Stimulated activated CD4-positive, alpha-beta T cell treated with anti-CD3 and anti-CD28 coated beads, Interleukin-1b, Interleukin-23, amount 100 ng/mL, for 4 hours (primary cell): Measurements from ENCODE around the gene TRIM2.

ENCODE experiments used
- DNase-seq, 2 donors: peaks; one replicate each; pipeline ENCODE4 v3.0.0-alpha.2; 2020; ENCODE audit warnings: low read depth in 2 of 2

The TRIM2 gene

DNA sequence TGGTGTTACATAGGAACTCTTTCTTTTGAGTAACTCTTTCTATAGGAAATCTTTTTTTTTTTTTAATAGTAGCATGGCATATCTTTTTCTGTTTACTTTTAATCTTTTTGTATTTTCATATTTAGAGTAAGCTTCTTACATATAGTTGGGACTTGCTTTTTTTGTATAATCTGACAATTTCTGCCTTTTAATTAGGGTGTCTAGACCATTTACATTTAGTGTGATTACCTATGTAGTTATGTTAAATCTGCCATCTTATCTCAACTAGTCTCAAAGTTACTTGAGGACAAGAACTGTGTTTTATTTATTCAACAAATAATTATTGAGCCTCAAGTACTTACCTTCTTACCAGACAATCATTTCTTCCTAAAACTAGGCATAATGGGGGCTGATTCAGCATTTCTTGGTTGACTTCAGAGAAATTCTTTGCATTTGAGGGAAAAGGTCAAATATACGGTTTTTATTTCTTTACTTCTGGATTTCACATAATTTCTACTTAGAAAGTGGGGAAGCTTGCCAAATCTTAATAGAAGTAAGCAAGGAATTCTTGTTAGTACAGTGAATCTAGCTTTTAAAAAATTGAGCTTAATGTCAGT is 168.8 kb downstream of the TRIM2 start:
- DNase-seq: no peak

DNA sequence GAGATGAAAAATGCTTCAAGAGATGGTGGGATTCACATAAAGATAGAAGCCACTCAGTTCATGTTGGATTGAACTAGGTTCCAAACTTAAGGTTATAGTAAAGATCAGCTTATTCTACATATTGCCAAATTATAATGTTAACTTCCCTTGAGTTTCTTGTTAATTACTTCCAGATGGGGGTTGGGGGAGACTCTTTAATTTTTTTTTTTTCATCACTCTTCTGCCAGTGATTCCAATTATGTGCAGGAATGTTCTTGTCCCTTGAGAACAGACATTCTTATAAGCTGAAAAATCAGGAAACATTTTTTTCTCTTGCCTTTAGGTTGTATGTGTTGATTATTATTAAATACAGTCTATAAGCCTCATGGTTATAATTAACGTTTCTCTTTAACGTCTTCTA is 170.2 kb downstream of the TRIM2 start:
- no peak for DNase-seq

DNA sequence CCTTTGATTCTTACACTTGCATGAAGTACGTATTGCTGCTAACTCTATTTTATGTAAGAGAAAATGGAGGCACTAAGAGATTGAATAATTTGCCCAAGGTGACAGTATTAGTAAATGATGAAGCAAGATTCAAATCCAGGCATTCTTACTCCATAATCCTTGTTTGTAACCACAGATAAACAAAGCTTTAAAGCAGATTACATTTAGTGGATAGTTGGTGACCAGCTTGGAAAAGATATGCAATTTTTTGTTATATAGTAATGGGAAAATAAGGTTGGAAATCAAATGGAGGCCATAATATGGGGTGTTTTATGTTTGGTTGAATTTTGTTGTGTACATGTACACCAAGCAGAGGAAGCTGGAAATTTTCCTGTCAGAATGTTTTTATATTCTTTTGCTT is 171.1 kb downstream of the TRIM2 start:
- DNase-seq: no peak

DNA sequence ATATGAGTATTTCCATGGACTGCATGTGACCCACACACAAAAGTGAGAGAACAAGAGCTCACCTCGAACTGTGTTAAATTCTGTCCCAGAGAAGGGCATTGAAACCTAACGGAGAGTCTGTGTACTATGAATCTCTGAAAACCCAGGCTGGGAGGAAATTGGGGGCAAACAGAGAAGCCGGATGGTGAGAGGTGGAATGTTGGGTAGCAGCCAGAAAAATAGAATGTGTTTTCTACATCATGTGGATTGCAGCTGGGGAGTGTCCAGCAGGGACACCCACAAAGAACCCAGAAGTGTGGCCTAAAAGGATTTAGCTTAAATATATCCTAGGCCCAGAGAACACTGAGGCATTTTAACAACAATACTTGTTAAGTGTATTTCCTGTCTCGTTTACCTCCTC is 178.9 kb downstream of the TRIM2 start:
- DNase-seq: no peak

DNA sequence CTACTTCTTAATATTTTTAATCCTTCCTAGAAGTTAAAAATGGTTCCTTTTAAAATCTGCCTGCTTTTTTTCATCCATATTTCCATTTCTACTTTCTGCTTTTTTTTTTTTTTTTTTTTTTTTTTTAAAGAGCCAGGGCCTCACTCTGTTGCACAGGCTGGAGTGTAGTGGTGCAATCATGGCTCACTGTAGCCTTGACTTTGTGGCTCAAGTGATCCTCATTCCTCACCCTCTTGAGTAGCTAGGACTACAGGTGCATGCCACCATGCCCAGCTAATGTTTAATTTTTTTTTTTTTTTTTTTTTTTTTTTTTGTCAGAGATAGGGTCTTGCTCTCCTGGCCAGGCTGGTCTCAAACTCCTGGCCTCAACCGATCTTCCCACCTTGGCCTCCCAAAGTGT is 179.9 kb downstream of the TRIM2 start:
- DNase-seq: no peak

DNA sequence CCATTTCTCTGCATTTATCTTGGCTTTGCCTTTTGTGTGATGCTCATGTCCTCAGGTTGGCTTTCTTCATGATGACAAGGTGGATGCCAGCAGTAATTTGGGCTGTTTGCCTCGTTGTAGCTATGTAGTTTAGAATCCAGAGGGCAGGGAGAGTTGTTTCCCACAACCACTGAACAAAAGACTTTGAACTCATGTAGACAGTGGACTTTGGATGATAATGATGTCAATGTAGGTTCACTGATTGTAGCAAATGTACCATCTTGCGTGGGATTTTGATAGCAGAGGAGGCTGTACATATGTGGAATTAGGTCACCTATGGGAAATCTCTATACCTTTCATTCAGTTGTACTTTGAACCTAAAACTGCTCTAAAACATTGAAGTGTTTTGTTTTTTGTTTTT is 181.5 kb downstream of the TRIM2 start:
- no peak for DNase-seq

DNA sequence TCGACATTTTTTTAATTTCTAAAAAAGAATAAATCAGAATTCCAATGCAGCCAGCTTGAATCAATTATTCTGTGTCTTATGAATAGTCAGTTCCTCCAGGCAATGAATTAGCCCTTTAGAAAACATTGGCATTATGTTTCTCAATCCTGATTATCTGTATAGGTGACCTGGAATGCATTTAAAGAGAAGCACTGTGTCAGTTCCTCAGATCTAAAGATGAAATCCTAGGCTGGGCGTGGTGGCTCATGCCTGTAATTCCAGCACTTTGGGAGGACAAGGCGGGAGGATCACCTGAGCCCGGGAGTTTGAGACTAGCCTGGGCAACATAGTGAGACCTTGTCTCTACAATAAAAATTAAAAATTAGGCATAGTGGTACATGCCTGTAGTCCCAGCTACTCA is 183.7 kb downstream of the TRIM2 start:
- no peak for DNase-seq
